CD4-positive, alpha-beta T cell treated with Interleukin-17A for 4 hours (primary cell): Measurements from ENCODE around the gene TRIM33.
"Not testable (repeated sequence)": the region's sequence is repeated elsewhere in the genome, so short reads cannot be mapped to it uniquely, and the experiment has no call there.

Source experiments
- DNase-seq: peaks from one replicate; pipeline ENCODE4 v3.0.0-alpha.2; 2020; ENCODE audit warnings: mixed read lengths

The TRIM33 gene

GRCh38 chr1:114462963-114463362, 48.0 kb downstream of the TRIM33 start:
- DNase-seq, result no peak

GRCh38 chr1:114462341-114462740, 48.7 kb downstream of the TRIM33 start:
- no peak for DNase-seq

- no peak for DNase-seq
Observed at GRCh38 chr1:114458237-114458777, 52.7 kb downstream of the TRIM33 start.

GRCh38 chr1:114457675-114458236, 53.2 kb downstream of the TRIM33 start:
- no peak for DNase-seq

- no peak for DNase-seq
Observed at GRCh38 chr1:114456586-114456985, 54.4 kb downstream of the TRIM33 start.

GRCh38 chr1:114455102-114455785, 55.8 kb downstream of the TRIM33 start:
- DNase-seq, result no peak

GRCh38 chr1:114454539-114454938, 56.5 kb downstream of the TRIM33 start:
- DNase-seq, result no peak

GRCh38 chr1:114453361-114453784, 57.6 kb downstream of the TRIM33 start:
- no peak for DNase-seq

- DNase-seq, result no peak
Observed at GRCh38 chr1:114448370-114449036, 62.5 kb downstream of the TRIM33 start.

- no peak for DNase-seq
Observed at GRCh38 chr1:114446198-114446597, 64.8 kb downstream of the TRIM33 start.

GRCh38 chr1:114443226-114443625, 67.8 kb downstream of the TRIM33 start:
- DNase-seq, result not testable (repeated sequence)

GRCh38 chr1:114441332-114441731, 69.7 kb downstream of the TRIM33 start:
- no peak for DNase-seq

GRCh38 chr1:114439369-114439768, 71.6 kb downstream of the TRIM33 start:
- DNase-seq, result no peak

- DNase-seq, result no peak
Observed at GRCh38 chr1:114437812-114438211, 73.2 kb downstream of the TRIM33 start.

- DNase-seq, result no peak
Observed at GRCh38 chr1:114436799-114437198, 74.2 kb downstream of the TRIM33 start.

- DNase-seq, result no peak
Observed at GRCh38 chr1:114435088-114435715, 75.8 kb downstream of the TRIM33 start.

- no peak for DNase-seq
Observed at GRCh38 chr1:114431026-114431425, 80.0 kb downstream of the TRIM33 start.

- DNase-seq, result peak; percentile 21
Observed at GRCh38 chr1:114428083-114428754, 82.8 kb downstream of the TRIM33 start.

GRCh38 chr1:114427612-114428011, 83.4 kb downstream of the TRIM33 start:
- DNase-seq, result no peak

GRCh38 chr1:114423455-114423854, 87.5 kb downstream of the TRIM33 start:
- no peak for DNase-seq

- DNase-seq, result not testable (repeated sequence)
Observed at GRCh38 chr1:114418948-114419347, 92.1 kb downstream of the TRIM33 start.

- DNase-seq, result no peak
Observed at GRCh38 chr1:114397601-114398000, 113.4 kb downstream of the TRIM33 start.

GRCh38 chr1:114395863-114396262, 115.1 kb downstream of the TRIM33 start:
- DNase-seq, result no peak
